ENCODE data around the gene RNFT2.

GRCh38 chr12:116827432-116827831 is 89.3 kb downstream of the RNFT2 start:
- no peak for TF ChIP-seq CTCF (IDR thresholded peaks at IDR 0.05)
- no peak for TF ChIP-seq EP300 (IDR thresholded peaks at IDR 0.05)
- TF ChIP-seq POLR2A (IDR thresholded peaks at IDR 0.05), result no peak

Data from gastroesophageal sphincter (tissue), 3 donors.